Nephron (organoid): Measurements from ENCODE around the gene EPS15.
"Not testable (repeated sequence)": the region's sequence is repeated elsewhere in the genome, so short reads cannot be mapped to it uniquely, and the experiment has no call there.

Experiments used
- H3K27ac Mint-ChIP-seq, 3 experiments: 2 replicates each; pipeline ENCODE4 v1.8.0; 2020; ENCODE audit warnings: mixed read lengths in 3 of 3, mild to moderate bottlenecking in 2 of 3, moderate library complexity in 1 of 3
- H3K27me3 Mint-ChIP-seq: 2 replicates; pipeline ENCODE4 v1.8.0; 2021; ENCODE audit warnings: low read depth, mild to moderate bottlenecking, moderate library complexity, mixed read lengths
- H3K36me3 Mint-ChIP-seq: 2 replicates; pipeline ENCODE4 v1.8.0; 2020; ENCODE audit warnings: low read depth, mixed read lengths
- H3K4me1 Mint-ChIP-seq: 2 replicates; pipeline ENCODE4 v1.8.0; 2020; ENCODE audit warnings: mixed read lengths
- H3K4me3 Mint-ChIP-seq, 3 experiments: 2 replicates each; pipeline ENCODE4 v1.8.0; 2020; ENCODE audit warnings: mild to moderate bottlenecking in 3 of 3, mixed read lengths in 3 of 3, moderate library complexity in 2 of 3
- H3K9me3 Mint-ChIP-seq: 2 replicates; pipeline ENCODE4 v1.8.0; 2020; ENCODE audit warnings: mixed read lengths
- CTCF ChIP-seq, 3 experiments: fragments of 200-600 bp; sonication (generic); IDR thresholded peaks; one replicate each; pipeline ENCODE4 v1.5.0; 2021; ENCODE audit warnings: antibody characterized with exemption in 3 of 3; ENCODE audit not compliant: unreplicated experiment in 3 of 3

Gene EPS15

DNA sequence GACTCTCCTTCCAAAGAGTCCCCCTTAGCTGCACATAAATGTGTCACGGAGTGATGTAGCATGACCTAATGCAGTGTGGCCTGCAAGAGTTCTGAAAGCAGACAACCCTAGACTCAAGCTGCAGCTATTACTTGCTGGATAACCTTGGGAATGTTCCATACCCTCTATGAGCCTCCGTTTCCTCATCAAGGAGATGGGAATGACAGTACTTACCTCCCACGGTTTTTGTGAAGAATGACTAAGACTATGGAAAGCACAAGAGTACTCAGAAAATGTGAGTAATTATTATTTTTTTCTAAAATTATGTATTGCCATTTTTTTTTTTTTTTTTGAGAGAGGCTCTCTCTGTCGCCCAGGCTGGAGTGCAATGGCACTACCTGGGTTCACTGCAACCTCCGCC, 191.7 kb downstream of the EPS15 start:
- H3K4me3 Mint-ChIP-seq = no peak overlapping the region
- TF ChIP-seq CTCF (IDR thresholded peaks at IDR 0.05; ENCODE audit: unreplicated experiment in 3 of 3) = no peak
- H3K36me3 Mint-ChIP-seq = no peaks in the 10 kb centered on the region
- H3K27ac Mint-ChIP-seq = no peak overlapping the region
- H3K4me1 Mint-ChIP-seq = peaks cover 21% of the 10 kb centered on the region
- H3K27me3 Mint-ChIP-seq = peaks cover 27% of the 10 kb centered on the region
- no peaks in the 10 kb centered on the region for H3K9me3 Mint-ChIP-seq

DNA sequence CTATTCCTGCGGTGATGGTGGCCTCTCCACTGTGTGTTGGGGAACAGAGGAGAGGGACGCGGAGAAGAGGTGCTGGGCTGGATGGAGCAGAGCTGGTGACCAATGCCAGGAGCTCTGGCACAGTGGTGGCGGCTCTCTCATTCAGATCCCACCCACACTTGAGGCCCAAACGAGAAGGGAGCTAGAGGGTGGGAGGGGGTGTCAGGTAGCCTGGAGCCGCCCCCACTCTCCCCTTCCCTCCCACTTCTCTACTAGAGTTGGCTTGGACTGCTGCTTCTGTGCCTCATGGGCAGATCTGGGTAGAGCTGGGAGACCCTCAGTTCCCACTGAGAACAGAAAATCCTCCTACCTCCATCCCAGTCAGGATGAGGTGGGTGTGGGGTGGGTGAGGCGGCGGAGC, 192.2 kb downstream of the EPS15 start:
- H3K27me3 Mint-ChIP-seq = peaks cover 27% of the 10 kb centered on the region
- no peaks in the 10 kb centered on the region for H3K9me3 Mint-ChIP-seq
- TF ChIP-seq CTCF (IDR thresholded peaks at IDR 0.05; ENCODE audit: unreplicated experiment in 3 of 3) = no peak
- peaks cover 21% of the 10 kb centered on the region for H3K4me1 Mint-ChIP-seq
- H3K27ac Mint-ChIP-seq = no peak overlapping the region
- no peak overlapping the region for H3K4me3 Mint-ChIP-seq
- H3K36me3 Mint-ChIP-seq = no peaks in the 10 kb centered on the region

- H3K27ac Mint-ChIP-seq = peak overlapping the region in 2 of 3 experiments; percentile 38 to 45
- H3K9me3 Mint-ChIP-seq = no peaks in the 10 kb centered on the region
- no peak for TF ChIP-seq CTCF (IDR thresholded peaks at IDR 0.05; ENCODE audit: unreplicated experiment in 3 of 3)
- no peaks in the 10 kb centered on the region for H3K36me3 Mint-ChIP-seq
- H3K27me3 Mint-ChIP-seq = peaks cover 19% of the 10 kb centered on the region
- H3K4me3 Mint-ChIP-seq = no peak overlapping the region
- H3K4me1 Mint-ChIP-seq = peaks cover 17% of the 10 kb centered on the region
Measured at GRCh38 chr1:51325878-51326755, 192.9 kb downstream of the EPS15 start.

GRCh38 chr1:51325391-51325790, 193.7 kb downstream of the EPS15 start:
- peaks cover 14% of the 10 kb centered on the region for H3K4me1 Mint-ChIP-seq
- peak overlapping the region in 2 of 3 experiments; percentile 38 to 45 for H3K27ac Mint-ChIP-seq
- H3K36me3 Mint-ChIP-seq = no peaks in the 10 kb centered on the region
- H3K27me3 Mint-ChIP-seq = peaks cover 14% of the 10 kb centered on the region
- H3K4me3 Mint-ChIP-seq = no peak overlapping the region
- no peak for TF ChIP-seq CTCF (IDR thresholded peaks at IDR 0.05; ENCODE audit: unreplicated experiment in 3 of 3)
- no peaks in the 10 kb centered on the region for H3K9me3 Mint-ChIP-seq

- Mint-ChIP-seq H3K4me1 (peaks cover 14% of the 10 kb centered on the region), H3K27me3 (peaks cover 14% of the 10 kb centered on the region)
- H3K4me3 Mint-ChIP-seq, H3K9me3 Mint-ChIP-seq, H3K36me3 Mint-ChIP-seq, H3K27ac Mint-ChIP-seq: not testable (repeated sequence)
Measured at GRCh38 chr1:51325011-51325385, 194.1 kb downstream of the EPS15 start.

DNA sequence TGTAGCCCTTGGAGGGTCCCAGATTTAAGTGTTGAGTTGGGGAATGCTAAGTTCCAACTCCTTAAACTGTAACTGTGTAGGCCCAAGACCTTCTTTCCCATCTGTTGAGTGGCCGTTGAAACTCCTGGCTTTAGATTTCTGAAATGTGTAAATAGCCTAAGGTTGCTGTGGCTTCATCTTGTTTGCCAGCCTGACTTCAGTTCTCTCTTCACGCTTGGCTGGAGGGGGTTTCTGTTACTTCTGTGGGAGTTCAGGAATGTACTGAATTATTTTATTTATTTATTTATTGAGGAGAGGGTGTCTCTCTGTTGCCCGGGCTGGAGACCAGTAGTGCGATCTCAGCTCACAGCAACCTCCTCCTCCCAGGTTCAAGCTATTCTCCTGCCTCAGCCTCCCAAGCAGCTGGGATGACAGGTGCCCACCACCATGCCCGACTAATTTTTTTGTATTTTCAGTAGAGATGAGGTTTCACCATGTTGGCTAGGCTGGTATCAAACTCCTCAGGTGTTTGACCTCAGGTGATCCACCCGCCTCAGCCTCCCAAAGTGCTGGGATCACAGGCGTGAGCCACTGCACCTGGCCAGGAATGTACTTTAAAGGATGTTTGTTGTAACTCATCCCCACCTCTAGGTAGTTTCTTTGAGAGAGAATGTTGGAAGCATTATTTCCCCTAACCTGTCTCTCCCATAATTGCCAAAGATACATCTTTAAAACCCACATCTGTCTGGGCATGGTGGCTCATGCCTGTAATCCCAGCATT, 194.6 kb downstream of the EPS15 start:
- peaks cover 14% of the 10 kb centered on the region for H3K4me1 Mint-ChIP-seq
- H3K9me3 Mint-ChIP-seq = no peaks in the 10 kb centered on the region
- no peaks in the 10 kb centered on the region for H3K36me3 Mint-ChIP-seq
- peaks cover 14% of the 10 kb centered on the region for H3K27me3 Mint-ChIP-seq
- H3K4me3 Mint-ChIP-seq = no peak overlapping the region
- H3K27ac Mint-ChIP-seq = peak overlapping the region; percentile 67 to 80 (median 76)
- TF ChIP-seq CTCF (IDR thresholded peaks at IDR 0.05; ENCODE audit: unreplicated experiment in 3 of 3) = no peak
